Uterus (tissue), 4 donors: ENCODE results near the gene AFG1L. TPM values are rescaled to one million over a fixed set of nuclear protein-coding genes. Genes with fewer than 3 reads are reported as not detected.

Source experiments
- DNase-seq, 2 donors: peaks; one replicate each; pipeline ENCODE4 v3.0.0-alpha.2; 2019 to 2020
- H3K27ac ChIP-seq, 2 donors: fragments of 200-600 bp; sonication (generic); 1 replicate in 1 of 2; 2 replicates in 1 of 2; pipeline ENCODE4 v1.5.1; 2016 to 2018
- H3K27me3 ChIP-seq, 2 donors: fragments of 200-600 bp; sonication (generic); one replicate each; pipeline ENCODE4 v1.5.1; 2018 to 2019; ENCODE audit warnings: control low read depth in 1 of 2
- H3K36me3 ChIP-seq, 2 donors: fragments of 200-600 bp; sonication (generic); one replicate each; pipeline ENCODE4 v1.5.1; 2019; ENCODE audit warnings: control low read depth in 1 of 2
- H3K4me1 ChIP-seq, 2 donors: fragments of 200-600 bp; sonication (generic); one replicate each; pipeline ENCODE4 v1.5.1; 2018 to 2019; ENCODE audit warnings: control low read depth in 1 of 2
- H3K4me3 ChIP-seq, 2 donors: fragments of 200-600 bp; sonication (generic); 1 replicate in 1 of 2; 2 replicates in 1 of 2; pipeline ENCODE4 v1.5.1; 2018 to 2019; ENCODE audit warnings: mild to moderate bottlenecking in 1 of 2
- H3K9me3 ChIP-seq, 2 donors: fragments of 200-600 bp; sonication (generic); one replicate each; pipeline ENCODE4 v1.5.1; 2019; ENCODE audit warnings: control low read depth in 1 of 2
- POLR2A ChIP-seq, 2 donors: fragments of 450-650 bp; IDR thresholded peaks; one replicate each; pipeline ENCODE4 v1.6.1; 2016; ENCODE audit warnings: antibody characterized with exemption in 2 of 2, mild to moderate bottlenecking in 1 of 2, moderate library complexity in 1 of 2
- intact Hi-C: fragments of 100-400 bp; cut with DNase I; formaldehyde crosslinking; loops from one replicate; pipeline ENCODE4 v1.15.1; 2023; ENCODE audit warnings: low total_unique reads
- total RNA-seq, 4 donors: library from RNA; depleted of rRNA in 3 of 4; stranded (reverse); fragments of >200 nt in 3 of 4; gene quantifications; one replicate each; pipeline versions ENCODE4 v1.1.0 to v1.2.4, GENCODE V29; 2014 to 2023
- TF ChIP-seq, protein P1 (sequence below), 4 experiments: fragments of 200-600 bp in 2 of 4; fragments of 450-650 bp in 2 of 4; sonication (generic) in 2 of 4; IDR thresholded peaks; one replicate each; pipeline ENCODE4 v1.5.1; 2016 to 2019; ENCODE audit warnings: antibody characterized with exemption in 4 of 4, mild to moderate bottlenecking in 2 of 4, moderate library complexity in 1 of 4
- donor health status: DM: yes; HTN: yes; CAD: no.

AFG1L gene
- total RNA-seq, 4 donors from 2014 or later, result under 0.01 to 9.4 (median 5.2) TPM

DNA sequence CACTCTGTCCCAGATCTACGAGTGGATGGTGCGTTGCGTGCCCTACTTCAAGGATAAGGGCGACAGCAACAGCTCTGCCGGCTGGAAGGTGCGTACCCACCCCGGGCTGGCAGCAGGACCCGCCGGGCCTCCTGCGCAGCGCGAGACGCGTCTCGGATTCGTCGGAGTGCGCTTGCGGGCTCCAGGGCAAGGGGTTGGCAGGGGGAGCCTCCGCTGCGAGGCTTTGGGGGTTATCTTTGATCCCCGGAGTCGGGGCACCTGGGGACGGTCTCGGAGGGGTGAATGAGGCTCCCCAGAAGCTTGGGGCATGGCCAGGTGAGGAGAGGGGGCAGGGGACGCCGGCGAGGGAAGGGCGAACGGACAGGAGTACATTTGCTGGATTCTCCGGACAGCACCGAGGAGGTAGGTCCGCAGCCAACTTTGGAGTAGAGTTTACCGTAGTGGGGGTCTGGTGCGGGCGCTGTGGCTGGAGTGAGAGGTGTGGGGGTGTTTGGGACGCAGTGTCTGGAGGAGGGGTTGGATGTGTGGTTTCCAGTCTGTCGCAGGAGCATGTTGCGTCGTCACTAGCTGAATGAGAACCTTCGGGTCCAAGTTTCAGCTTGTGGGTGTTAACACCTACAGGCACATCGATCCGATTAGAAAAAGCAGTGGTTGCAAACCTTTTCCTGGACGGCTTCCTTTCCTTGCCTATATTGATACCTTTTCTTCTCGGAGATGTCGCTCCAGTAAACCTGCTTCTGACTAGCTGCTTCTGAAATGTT lies 267.1 kb downstream of the AFG1L start:
- no peak for TF ChIP-seq POLR2A (IDR thresholded peaks at IDR 0.05)
- TF ChIP-seq, protein P1, sequence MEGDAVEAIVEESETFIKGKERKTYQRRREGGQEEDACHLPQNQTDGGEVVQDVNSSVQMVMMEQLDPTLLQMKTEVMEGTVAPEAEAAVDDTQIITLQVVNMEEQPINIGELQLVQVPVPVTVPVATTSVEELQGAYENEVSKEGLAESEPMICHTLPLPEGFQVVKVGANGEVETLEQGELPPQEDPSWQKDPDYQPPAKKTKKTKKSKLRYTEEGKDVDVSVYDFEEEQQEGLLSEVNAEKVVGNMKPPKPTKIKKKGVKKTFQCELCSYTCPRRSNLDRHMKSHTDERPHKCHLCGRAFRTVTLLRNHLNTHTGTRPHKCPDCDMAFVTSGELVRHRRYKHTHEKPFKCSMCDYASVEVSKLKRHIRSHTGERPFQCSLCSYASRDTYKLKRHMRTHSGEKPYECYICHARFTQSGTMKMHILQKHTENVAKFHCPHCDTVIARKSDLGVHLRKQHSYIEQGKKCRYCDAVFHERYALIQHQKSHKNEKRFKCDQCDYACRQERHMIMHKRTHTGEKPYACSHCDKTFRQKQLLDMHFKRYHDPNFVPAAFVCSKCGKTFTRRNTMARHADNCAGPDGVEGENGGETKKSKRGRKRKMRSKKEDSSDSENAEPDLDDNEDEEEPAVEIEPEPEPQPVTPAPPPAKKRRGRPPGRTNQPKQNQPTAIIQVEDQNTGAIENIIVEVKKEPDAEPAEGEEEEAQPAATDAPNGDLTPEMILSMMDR (IDR thresholded peaks at IDR 0.05), result no peak
- peak overlapping the region; percentile 99 to 100 for H3K27ac ChIP-seq
- intact Hi-C loops, result loop anchor here (10.0 kb wide), 1 partner anchor 113 kb away; no protein-coding TSS in a partner anchor
- H3K9me3 ChIP-seq, result no peaks in the 10 kb centered on the region
- DNase-seq, result peak in 1 of 2 donors; percentile 42
- H3K4me1 ChIP-seq, result peaks cover 7 to 17% of the 10 kb centered on the region in 2 donors
- no peaks in the 10 kb centered on the region for H3K27me3 ChIP-seq
- no peaks in the 10 kb centered on the region for H3K36me3 ChIP-seq
- peak overlapping the region; percentile 86 for H3K4me3 ChIP-seq

GRCh38 chr6:108562503-108562993 lies 267.7 kb downstream of the AFG1L start:
- peak; percentile 65 to 82 for DNase-seq
- Histone ChIP-seq H3K4me1 (peaks cover 8 to 23% of the 10 kb centered on the region in 2 donors), H3K27ac (peak overlapping the region; percentile 99 to 100), H3K9me3 (no peaks in the 10 kb centered on the region), H3K36me3 (no peaks in the 10 kb centered on the region), H3K27me3 (no peaks in the 10 kb centered on the region), H3K4me3 (peak overlapping the region; percentile 86)
- intact Hi-C loops, result loop anchor here (10.0 kb wide), 1 partner anchor 112 kb away; no protein-coding TSS in a partner anchor
- peak; percentile 53 to 54 for TF ChIP-seq POLR2A (IDR thresholded peaks at IDR 0.05)
- TF ChIP-seq, protein P1 (IDR thresholded peaks at IDR 0.05), result peak in 1 of 4 experiments; percentile 34

DNA sequence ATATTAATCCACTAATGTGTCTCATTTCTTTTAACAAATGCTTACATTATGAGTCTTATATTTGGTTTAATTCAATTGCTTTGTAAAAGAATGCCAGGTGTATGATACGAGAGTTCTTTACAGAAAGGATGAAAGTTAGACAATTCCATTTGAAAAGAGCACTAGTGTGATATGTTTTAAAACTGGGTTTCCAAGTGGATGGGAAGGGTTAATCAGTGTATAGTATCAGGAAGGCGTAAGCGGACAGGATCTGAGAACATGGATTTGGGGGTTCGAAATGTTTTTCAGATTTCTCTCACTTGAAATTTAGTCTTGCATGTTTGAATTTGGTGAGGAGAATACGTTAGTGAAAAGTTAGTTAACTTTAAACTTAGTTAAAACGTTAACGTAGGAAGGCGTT lies 268.4 kb downstream of the AFG1L start:
- H3K9me3 ChIP-seq, result no peaks in the 10 kb centered on the region
- H3K4me1 ChIP-seq, result peaks cover 8 to 23% of the 10 kb centered on the region in 2 donors
- H3K36me3 ChIP-seq, result no peaks in the 10 kb centered on the region
- no peak for TF ChIP-seq POLR2A (IDR thresholded peaks at IDR 0.05)
- TF ChIP-seq, protein P1 (IDR thresholded peaks at IDR 0.05), result no peak
- peak overlapping the region; percentile 99 to 100 for H3K27ac ChIP-seq
- DNase-seq, result no peak
- no peaks in the 10 kb centered on the region for H3K27me3 ChIP-seq
- H3K4me3 ChIP-seq, result peak overlapping the region; percentile 86
- intact Hi-C loops, result loop anchor here (10.0 kb wide), 1 partner anchor 112 kb away; no protein-coding TSS in a partner anchor

GRCh38 chr6:108564178-108564577 lies 269.3 kb downstream of the AFG1L start:
- Histone ChIP-seq H3K9me3 (no peaks in the 10 kb centered on the region), H3K36me3 (no peaks in the 10 kb centered on the region), H3K4me3 (peak overlapping the region in 1 of 2 donors; percentile 24), H3K27me3 (no peaks in the 10 kb centered on the region), H3K27ac (peak overlapping the region; percentile 99 to 100), H3K4me1 (peaks cover 8 to 23% of the 10 kb centered on the region in 2 donors)
- DNase-seq, result no peak
- intact Hi-C loops, result loop anchor here (10.0 kb wide), 1 partner anchor 111 kb away; no protein-coding TSS in a partner anchor
- TF ChIP-seq, protein P1 (IDR thresholded peaks at IDR 0.05), result no peak
- TF ChIP-seq POLR2A (IDR thresholded peaks at IDR 0.05), result no peak
